Activated naive CD8-positive, alpha-beta T cell treated with anti-CD3 and anti-CD28 coated beads, Interleukin-2, amount 50 U/mL, for 24 hours (primary cell): ENCODE data around the gene MDM2.

Experiments used
- ATAC-seq: fragments of 150-1000 bp; cut with Tn5 transposase; one replicate; pipeline ENCODE4 v1.10.0; 2021
- DNase-seq: peaks from one replicate; pipeline ENCODE4 v3.0.0; 2021
- H3K27ac Mint-ChIP-seq: one replicate; pipeline ENCODE4 v1.8.0; 2021; ENCODE audit warnings: mild to moderate bottlenecking, mixed read lengths
- H3K27me3 Mint-ChIP-seq: one replicate; pipeline ENCODE4 v1.8.0; 2021; ENCODE audit warnings: mixed read lengths
- H3K36me3 Mint-ChIP-seq: one replicate; pipeline ENCODE4 v1.8.0; 2021; ENCODE audit warnings: low read depth, mixed read lengths
- H3K4me1 Mint-ChIP-seq: one replicate; pipeline ENCODE4 v1.8.0; 2021; ENCODE audit warnings: mixed read lengths
- H3K4me3 Mint-ChIP-seq: one replicate; pipeline ENCODE4 v1.8.0; 2021; ENCODE audit warnings: mild to moderate bottlenecking, moderate library complexity, mixed read lengths
- H3K9me3 Mint-ChIP-seq: one replicate; pipeline ENCODE4 v1.8.0; 2021; ENCODE audit warnings: mixed read lengths

The MDM2 gene

DNA sequence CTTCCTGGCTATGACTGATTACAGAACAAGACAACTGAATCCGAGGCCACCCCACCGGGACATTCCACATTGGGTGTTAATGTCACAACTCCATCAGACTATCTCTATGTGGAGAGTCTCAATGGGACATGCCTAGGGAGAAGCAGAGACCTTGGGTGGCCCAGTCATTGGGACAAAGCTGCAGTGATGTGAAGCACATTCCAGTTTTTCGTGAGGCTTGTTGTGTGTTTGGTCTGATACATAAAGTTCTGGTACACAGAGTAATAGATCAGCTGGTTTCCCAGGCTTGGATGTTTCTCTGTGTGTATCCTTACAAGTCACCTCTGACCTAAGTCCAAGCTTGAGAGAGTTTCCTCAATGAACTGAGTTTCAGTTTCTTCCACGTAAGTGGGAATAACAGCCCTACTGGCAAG is 82.7 kb downstream of the MDM2 start:
- Mint-ChIP-seq H3K27ac (no peak overlapping the region), H3K9me3 (no peaks in the 10 kb centered on the region), H3K27me3 (no peaks in the 10 kb centered on the region), H3K36me3 (no peaks in the 10 kb centered on the region), H3K4me3 (no peak overlapping the region), H3K4me1 (peaks cover 35% of the 10 kb centered on the region)
- DNase-seq (no peak), ATAC-seq (no peak)

- H3K4me3 Mint-ChIP-seq = no peak overlapping the region
- H3K27me3 Mint-ChIP-seq = no peaks in the 10 kb centered on the region
- H3K36me3 Mint-ChIP-seq = no peaks in the 10 kb centered on the region
- no peak overlapping the region for H3K27ac Mint-ChIP-seq
- peaks cover 33% of the 10 kb centered on the region for H3K4me1 Mint-ChIP-seq
- DNase-seq (no peak), ATAC-seq (no peak)
- H3K9me3 Mint-ChIP-seq = no peaks in the 10 kb centered on the region
Measured at GRCh38 chr12:68891141-68891540, 83.2 kb downstream of the MDM2 start.

- Mint-ChIP-seq H3K4me3 (no peak overlapping the region), H3K4me1 (peaks cover 26% of the 10 kb centered on the region), H3K27me3 (no peaks in the 10 kb centered on the region), H3K27ac (no peak overlapping the region), H3K9me3 (no peaks in the 10 kb centered on the region), H3K36me3 (no peaks in the 10 kb centered on the region)
- ATAC-seq (no peak), DNase-seq (no peak)
Measured at GRCh38 chr12:68893201-68893600, 85.2 kb downstream of the MDM2 start.

GRCh38 chr12:68893741-68894140 is 85.8 kb downstream of the MDM2 start:
- Mint-ChIP-seq H3K27me3 (no peaks in the 10 kb centered on the region), H3K4me3 (no peak overlapping the region), H3K36me3 (no peaks in the 10 kb centered on the region), H3K9me3 (no peaks in the 10 kb centered on the region), H3K4me1 (peaks cover 20% of the 10 kb centered on the region), H3K27ac (no peak overlapping the region)
- ATAC-seq = no peak
- DNase-seq = no peak

- H3K27me3 Mint-ChIP-seq = no peaks in the 10 kb centered on the region
Measured at GRCh38 chr12:68894276-68894855, 86.4 kb downstream of the MDM2 start.

DNA sequence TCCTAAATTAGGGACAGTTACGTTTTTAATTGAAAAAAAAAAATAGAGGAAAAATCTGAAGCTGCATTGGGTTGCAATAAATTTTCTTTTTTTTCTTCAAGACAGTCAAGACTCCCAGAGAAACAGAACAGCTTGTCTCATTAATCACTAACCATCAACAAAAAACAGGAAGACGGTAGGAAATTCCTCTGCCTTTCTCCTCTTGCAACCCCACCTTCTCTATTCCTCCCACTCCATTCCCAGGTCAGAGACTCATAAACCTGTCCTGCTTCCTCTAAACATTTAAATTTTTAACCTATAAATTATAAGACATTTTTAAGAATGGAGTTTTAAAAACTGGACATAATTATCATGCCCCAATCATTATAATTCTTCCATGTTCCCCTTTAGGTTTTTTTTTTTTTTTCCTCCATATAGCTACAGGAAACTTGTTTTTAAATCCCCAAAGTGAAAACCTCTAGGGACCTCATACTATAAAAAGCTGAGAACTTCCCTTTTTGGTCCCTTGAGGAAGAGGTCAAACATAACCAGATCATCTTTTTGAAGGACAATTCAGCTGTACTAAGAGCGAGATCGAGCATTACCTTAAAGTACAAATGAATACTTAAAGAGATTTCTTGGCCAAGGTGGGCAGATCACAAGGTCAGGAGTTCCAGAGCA is 89.0 kb downstream of the MDM2 start:
- no peak overlapping the region for H3K27ac Mint-ChIP-seq
- no peaks in the 10 kb centered on the region for H3K27me3 Mint-ChIP-seq
- no peak overlapping the region for H3K4me3 Mint-ChIP-seq
- ATAC-seq (no peak), DNase-seq (no peak)
- no peaks in the 10 kb centered on the region for H3K9me3 Mint-ChIP-seq
- no peaks in the 10 kb centered on the region for H3K36me3 Mint-ChIP-seq
- peaks cover 8% of the 10 kb centered on the region for H3K4me1 Mint-ChIP-seq

More at GRCh38 chr12:68894276-68894855, 86.4 kb downstream of the MDM2 start:
- H3K9me3 Mint-ChIP-seq = no peaks in the 10 kb centered on the region
- H3K4me1 Mint-ChIP-seq = peaks cover 18% of the 10 kb centered on the region
- DNase-seq = no peak
- no peak for ATAC-seq
- no peaks in the 10 kb centered on the region for H3K36me3 Mint-ChIP-seq
- no peak overlapping the region for H3K4me3 Mint-ChIP-seq
- no peak overlapping the region for H3K27ac Mint-ChIP-seq

GRCh38 chr12:68899251-68899771 is 91.3 kb downstream of the MDM2 start:
- Mint-ChIP-seq H3K27me3 (no peaks in the 10 kb centered on the region), H3K4me1 (peaks cover 5% of the 10 kb centered on the region), H3K4me3 (no peak overlapping the region), H3K9me3 (no peaks in the 10 kb centered on the region), H3K36me3 (no peaks in the 10 kb centered on the region), H3K27ac (no peak overlapping the region)
- ATAC-seq = no peak
- no peak for DNase-seq

- ATAC-seq (no peak), DNase-seq (no peak)
- no peaks in the 10 kb centered on the region for H3K36me3 Mint-ChIP-seq
- H3K4me3 Mint-ChIP-seq = no peak overlapping the region
- no peak overlapping the region for H3K27ac Mint-ChIP-seq
- no peaks in the 10 kb centered on the region for H3K27me3 Mint-ChIP-seq
- no peaks in the 10 kb centered on the region for H3K9me3 Mint-ChIP-seq
- H3K4me1 Mint-ChIP-seq = peaks cover 10% of the 10 kb centered on the region
Measured at GRCh38 chr12:68900241-68900640, 92.3 kb downstream of the MDM2 start.
